Ascending aorta (tissue), 2 donors: Measurements from ENCODE around the gene SPON1. TPM values are rescaled to one million over a fixed set of nuclear protein-coding genes. Genes with fewer than 3 reads are reported as not detected.

Experiments used
- DNase-seq, 2 donors: peaks; one replicate each; pipeline ENCODE4 v3.0.0-alpha.2; 2019; ENCODE audit warnings: low spot score in 2 of 2
- H3K27ac ChIP-seq, 2 donors: fragments of 200-600 bp; sonication (generic); one replicate each; pipeline ENCODE4 v1.5.1; 2016 to 2017; ENCODE audit warnings: mild to moderate bottlenecking in 1 of 2
- H3K27me3 ChIP-seq: fragments of 200-600 bp; sonication (generic); one replicate; pipeline ENCODE4 v1.5.1; 2017
- H3K36me3 ChIP-seq, 2 donors: fragments of 200-600 bp; sonication (generic); one replicate each; pipeline ENCODE4 v1.5.1; 2016
- H3K4me1 ChIP-seq, 2 donors: fragments of 200-600 bp; sonication (generic); one replicate each; pipeline ENCODE4 v1.5.1; 2016 to 2017; ENCODE audit warnings: mild to moderate bottlenecking in 1 of 2
- H3K4me3 ChIP-seq, 2 donors: fragments of 200-600 bp; sonication (generic); one replicate each; pipeline ENCODE4 v1.5.1; 2016 to 2017; ENCODE audit warnings: mild to moderate bottlenecking in 1 of 2
- H3K9me3 ChIP-seq, 2 donors: fragments of 200-600 bp; sonication (generic); one replicate each; pipeline ENCODE4 v1.5.1; 2016
- intact Hi-C: fragments of 100-400 bp; cut with DNase I; formaldehyde crosslinking; loops from one replicate; pipeline ENCODE4 v1.15.1; 2023
- total RNA-seq: library from RNA; depleted of rRNA; stranded (reverse); fragments of >200 nt; gene quantifications from one replicate; pipeline ENCODE4 v1.1.0, GENCODE V29; 2016
- TF ChIP-seq, protein P1 (sequence below), 3 experiments: fragments of 200-600 bp in 2 of 3; fragments of 450-650 bp in 1 of 3; sonication (generic) in 2 of 3; IDR thresholded peaks; one replicate each; pipeline ENCODE4 v1.5.1; 2016 to 2019; ENCODE audit warnings: antibody characterized with exemption in 3 of 3, mild to moderate bottlenecking in 1 of 3, moderate library complexity in 1 of 3

Gene SPON1
- 37.8 TPM for total RNA-seq

DNA sequence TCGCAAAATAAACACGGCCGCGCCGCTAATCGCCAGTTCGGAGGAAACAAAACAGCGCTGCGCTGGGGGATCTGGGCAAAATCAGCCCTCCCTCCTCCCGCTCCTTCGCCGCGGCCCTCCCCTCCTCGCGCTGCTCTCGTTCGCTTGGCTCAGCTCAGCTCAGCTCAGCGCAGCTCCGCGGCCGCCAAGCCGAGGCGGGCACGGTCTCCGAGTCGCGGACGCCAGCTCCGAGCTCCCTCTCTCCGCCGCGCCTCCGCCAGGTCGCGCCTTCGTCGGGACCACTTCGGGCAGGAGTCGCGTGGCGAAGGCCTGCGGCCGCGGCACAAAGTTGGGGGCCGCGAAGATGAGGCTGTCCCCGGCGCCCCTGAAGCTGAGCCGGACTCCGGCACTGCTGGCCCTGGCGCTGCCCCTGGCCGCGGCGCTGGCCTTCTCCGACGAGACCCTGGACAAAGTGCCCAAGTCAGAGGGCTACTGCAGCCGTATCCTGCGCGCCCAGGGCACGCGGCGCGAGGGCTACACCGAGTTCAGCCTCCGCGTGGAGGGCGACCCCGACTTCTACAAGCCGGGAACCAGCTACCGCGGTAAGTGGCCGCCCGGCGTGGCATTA lies at the start of gene SPON1:
Gene SPON1 (plus strand): TSS at position 162 of the 607 bp plus-strand sequence. CDS start 182 bp downstream, at position 344.
- H3K36me3 ChIP-seq: no peaks in the 10 kb centered on the region
- no peak for DNase-seq
- H3K4me3 ChIP-seq: peak within 1 kb of the TSS; percentile 54 to 69
- no peaks in the 10 kb centered on the region for H3K9me3 ChIP-seq
- intact Hi-C loops: loop anchor here (5.0 kb wide), 1 partner anchor 70 kb away; no protein-coding TSS in a partner anchor
- TF ChIP-seq, protein P1, sequence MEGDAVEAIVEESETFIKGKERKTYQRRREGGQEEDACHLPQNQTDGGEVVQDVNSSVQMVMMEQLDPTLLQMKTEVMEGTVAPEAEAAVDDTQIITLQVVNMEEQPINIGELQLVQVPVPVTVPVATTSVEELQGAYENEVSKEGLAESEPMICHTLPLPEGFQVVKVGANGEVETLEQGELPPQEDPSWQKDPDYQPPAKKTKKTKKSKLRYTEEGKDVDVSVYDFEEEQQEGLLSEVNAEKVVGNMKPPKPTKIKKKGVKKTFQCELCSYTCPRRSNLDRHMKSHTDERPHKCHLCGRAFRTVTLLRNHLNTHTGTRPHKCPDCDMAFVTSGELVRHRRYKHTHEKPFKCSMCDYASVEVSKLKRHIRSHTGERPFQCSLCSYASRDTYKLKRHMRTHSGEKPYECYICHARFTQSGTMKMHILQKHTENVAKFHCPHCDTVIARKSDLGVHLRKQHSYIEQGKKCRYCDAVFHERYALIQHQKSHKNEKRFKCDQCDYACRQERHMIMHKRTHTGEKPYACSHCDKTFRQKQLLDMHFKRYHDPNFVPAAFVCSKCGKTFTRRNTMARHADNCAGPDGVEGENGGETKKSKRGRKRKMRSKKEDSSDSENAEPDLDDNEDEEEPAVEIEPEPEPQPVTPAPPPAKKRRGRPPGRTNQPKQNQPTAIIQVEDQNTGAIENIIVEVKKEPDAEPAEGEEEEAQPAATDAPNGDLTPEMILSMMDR (IDR thresholded peaks at IDR 0.05): no peak
- no peaks in the 10 kb centered on the region for H3K27me3 ChIP-seq
- H3K27ac ChIP-seq: peak within 1 kb of the TSS; percentile 44 to 48
- H3K4me1 ChIP-seq: peaks cover 0 to 7% of the 10 kb centered on the region in 2 donors

DNA sequence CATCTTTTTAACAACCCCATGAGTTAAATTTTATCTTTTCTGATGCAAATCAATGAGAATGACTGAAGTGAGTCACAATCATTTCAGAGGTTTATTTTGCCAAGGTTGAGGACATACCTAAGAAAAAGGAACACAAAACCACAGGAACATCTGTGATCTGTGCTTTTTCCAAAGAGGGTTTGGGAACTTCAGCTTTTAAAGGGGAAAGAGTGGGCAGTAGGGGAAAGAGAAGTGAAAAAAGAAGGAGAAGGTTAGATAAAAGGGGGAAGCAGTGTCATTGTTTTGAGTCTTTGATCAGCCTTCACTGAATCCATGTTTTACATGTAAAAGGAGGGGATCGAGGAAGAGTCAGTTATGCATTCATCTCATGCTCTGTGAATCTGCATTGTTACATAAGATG lies 45.3 kb upstream of the SPON1 start:
- H3K9me3 ChIP-seq: no peaks in the 10 kb centered on the region
- TF ChIP-seq, protein P1 (IDR thresholded peaks at IDR 0.05): no peak
- H3K27ac ChIP-seq: no peak overlapping the region
- no peaks in the 10 kb centered on the region for H3K36me3 ChIP-seq
- no peak for DNase-seq
- H3K27me3 ChIP-seq: no peaks in the 10 kb centered on the region
- no peak overlapping the region for H3K4me3 ChIP-seq
- H3K4me1 ChIP-seq: no peaks in the 10 kb centered on the region
- intact Hi-C loops: no loop called here

DNA sequence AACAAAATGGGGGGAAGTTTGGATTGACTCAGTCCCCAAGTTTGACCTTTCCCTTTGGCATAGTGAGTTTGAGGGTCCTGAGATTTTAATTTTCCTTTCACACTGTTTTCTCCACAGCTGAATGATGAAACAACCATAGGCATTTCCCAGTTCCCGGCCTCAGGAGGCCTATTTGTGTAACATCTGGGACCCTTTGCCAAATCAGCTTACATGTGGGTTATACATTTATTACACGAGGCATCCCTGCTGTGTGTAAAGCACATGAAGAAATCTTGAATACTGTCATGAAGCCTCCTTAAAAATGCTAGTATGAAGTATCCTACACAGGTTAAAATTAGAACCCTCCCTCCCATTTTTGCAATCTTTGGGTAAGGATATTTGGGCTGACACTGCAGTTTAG lies 44.6 kb upstream of the SPON1 start:
- no peaks in the 10 kb centered on the region for H3K36me3 ChIP-seq
- H3K4me3 ChIP-seq: no peak overlapping the region
- intact Hi-C loops: no loop called here
- DNase-seq: no peak
- no peaks in the 10 kb centered on the region for H3K9me3 ChIP-seq
- H3K4me1 ChIP-seq: no peaks in the 10 kb centered on the region
- H3K27me3 ChIP-seq: no peaks in the 10 kb centered on the region
- TF ChIP-seq, protein P1 (IDR thresholded peaks at IDR 0.05): no peak
- H3K27ac ChIP-seq: no peak overlapping the region

DNA sequence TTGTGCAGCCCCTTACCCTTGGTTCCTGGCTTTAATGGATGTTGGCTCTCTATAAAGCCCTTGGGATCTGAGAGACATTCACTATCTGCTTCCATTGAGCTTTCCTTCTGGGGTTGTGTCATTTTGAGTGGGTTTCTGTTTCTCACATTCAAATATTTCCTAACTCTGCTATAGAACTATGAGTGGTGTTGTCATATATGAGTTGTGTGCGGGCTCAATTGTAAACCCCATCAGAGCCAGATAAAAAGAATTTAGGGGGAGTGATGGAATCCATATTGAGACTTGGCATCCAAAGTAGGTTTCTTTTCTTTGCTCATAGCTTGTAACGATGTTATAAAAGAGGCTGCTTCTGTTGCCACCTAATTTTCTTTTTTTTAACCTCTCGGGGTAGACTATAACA lies 41.8 kb upstream of the SPON1 start:
- Histone ChIP-seq H3K27me3 (no peaks in the 10 kb centered on the region), H3K9me3 (no peaks in the 10 kb centered on the region), H3K27ac (no peak overlapping the region), H3K4me3 (no peak overlapping the region), H3K36me3 (no peaks in the 10 kb centered on the region), H3K4me1 (no peaks in the 10 kb centered on the region)
- TF ChIP-seq, protein P1 (IDR thresholded peaks at IDR 0.05): no peak
- intact Hi-C loops: no loop called here
- no peak for DNase-seq

GRCh38 chr11:13921545-13921944 lies 41.0 kb upstream of the SPON1 start:
- H3K9me3 ChIP-seq: no peaks in the 10 kb centered on the region
- no peak overlapping the region for H3K27ac ChIP-seq
- no peak overlapping the region for H3K4me3 ChIP-seq
- DNase-seq: no peak
- no peaks in the 10 kb centered on the region for H3K36me3 ChIP-seq
- H3K4me1 ChIP-seq: no peaks in the 10 kb centered on the region
- H3K27me3 ChIP-seq: no peaks in the 10 kb centered on the region
- intact Hi-C loops: no loop called here
- TF ChIP-seq, protein P1 (IDR thresholded peaks at IDR 0.05): no peak

DNA sequence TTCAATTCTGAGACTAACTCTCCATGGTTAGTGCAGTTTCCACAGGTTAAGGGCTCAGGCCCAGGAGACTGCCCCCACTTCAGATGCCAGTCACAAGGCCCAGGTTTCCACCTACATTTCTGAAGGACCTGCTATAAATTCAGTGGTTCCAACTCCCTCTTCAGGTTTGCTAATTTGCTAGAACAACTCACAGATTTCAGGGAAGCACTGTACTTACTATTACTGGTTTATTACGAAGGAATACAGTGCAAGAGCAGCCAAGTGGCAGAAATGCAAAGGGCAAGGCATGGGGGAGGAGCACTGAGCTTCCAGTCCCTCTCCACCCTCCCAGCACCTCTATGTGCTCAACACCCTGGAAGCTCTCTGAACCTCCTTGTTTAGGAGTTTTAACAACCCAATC lies 39.3 kb upstream of the SPON1 start:
- Histone ChIP-seq H3K4me1 (no peaks in the 10 kb centered on the region), H3K27ac (no peak overlapping the region), H3K27me3 (no peaks in the 10 kb centered on the region), H3K36me3 (no peaks in the 10 kb centered on the region), H3K9me3 (no peaks in the 10 kb centered on the region), H3K4me3 (no peak overlapping the region)
- DNase-seq: no peak
- TF ChIP-seq, protein P1 (IDR thresholded peaks at IDR 0.05): no peak
- intact Hi-C loops: no loop called here
